Stimulated activated CD4-positive, alpha-beta T cell treated with anti-CD3 and anti-CD28 coated beads, Interleukin-4, amount 100 ng/mL, for 48 hours (primary cell): Measurements from ENCODE around the gene FAU.
A peak's percentile ranks its signal among the peaks of the same experiment; 100 is the strongest.

Experiments
- DNase-seq, 2 donors: peaks; one replicate each; pipeline ENCODE4 v3.0.0-alpha.2; 2020; ENCODE audit warnings: low read depth in 2 of 2

FAU gene

GRCh38 chr11:65107751-65108468 lies 14.0 kb downstream of the FAU start:
- DNase-seq, result no peak

DNA sequence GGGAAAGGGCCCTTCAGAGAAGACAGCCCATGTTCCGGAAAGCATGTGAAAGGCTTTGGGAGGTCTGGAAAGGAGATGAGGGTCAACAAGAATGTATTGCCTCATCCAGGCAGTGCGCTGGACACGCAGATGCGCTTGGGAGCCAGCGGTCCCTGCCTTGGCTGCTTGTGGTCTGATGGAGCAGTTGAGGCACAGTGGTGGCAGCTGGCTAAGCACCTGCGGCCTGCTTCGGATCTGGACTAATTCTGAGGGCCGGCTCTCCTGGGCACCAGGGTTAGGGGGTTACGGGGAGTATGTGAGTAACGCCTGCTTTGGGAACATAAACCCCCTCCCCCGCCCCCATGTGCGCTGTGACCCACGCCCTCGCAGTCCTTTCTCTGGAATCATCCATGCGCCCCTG lies 14.9 kb downstream of the FAU start:
- DNase-seq, result no peak

DNA sequence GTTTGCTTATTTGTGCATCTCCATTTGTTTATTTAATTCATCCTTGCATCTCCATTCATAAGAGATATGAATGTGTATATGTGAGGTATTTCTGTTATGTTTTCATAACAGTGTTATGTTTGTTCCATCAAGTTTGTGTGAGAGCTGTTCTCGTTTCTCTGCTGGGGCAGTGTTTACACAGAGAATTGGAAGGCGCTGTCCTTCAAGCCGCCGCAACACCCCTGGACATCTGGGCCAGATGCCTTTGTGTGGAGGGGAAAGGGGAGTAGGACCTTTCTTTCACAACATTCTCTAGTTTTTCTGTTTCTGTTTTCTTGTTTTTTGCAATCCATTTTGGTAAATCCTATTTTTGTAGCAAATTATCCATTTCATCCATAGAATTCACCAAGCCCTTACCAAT lies 17.3 kb downstream of the FAU start:
- no peak for DNase-seq

DNA sequence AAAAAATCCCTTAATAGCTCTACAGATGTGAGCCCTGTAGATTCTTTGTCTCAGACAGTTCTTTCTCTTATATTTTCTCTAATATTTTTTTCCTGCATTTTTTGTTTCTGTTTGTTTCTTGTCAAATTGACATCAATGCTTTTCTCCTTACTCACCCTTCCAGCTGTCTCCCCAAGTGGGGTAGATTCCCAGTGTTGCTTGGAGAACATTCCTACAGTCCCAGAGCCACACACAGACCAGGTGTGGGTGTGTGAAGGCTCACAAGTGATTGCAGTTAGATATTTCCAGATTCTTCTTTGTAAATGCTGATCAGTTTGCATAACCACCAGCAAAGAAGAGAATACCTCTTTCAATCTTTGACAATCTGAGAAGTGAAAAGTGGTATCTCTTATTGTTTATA lies 18.5 kb downstream of the FAU start:
- DNase-seq, result no peak

DNA sequence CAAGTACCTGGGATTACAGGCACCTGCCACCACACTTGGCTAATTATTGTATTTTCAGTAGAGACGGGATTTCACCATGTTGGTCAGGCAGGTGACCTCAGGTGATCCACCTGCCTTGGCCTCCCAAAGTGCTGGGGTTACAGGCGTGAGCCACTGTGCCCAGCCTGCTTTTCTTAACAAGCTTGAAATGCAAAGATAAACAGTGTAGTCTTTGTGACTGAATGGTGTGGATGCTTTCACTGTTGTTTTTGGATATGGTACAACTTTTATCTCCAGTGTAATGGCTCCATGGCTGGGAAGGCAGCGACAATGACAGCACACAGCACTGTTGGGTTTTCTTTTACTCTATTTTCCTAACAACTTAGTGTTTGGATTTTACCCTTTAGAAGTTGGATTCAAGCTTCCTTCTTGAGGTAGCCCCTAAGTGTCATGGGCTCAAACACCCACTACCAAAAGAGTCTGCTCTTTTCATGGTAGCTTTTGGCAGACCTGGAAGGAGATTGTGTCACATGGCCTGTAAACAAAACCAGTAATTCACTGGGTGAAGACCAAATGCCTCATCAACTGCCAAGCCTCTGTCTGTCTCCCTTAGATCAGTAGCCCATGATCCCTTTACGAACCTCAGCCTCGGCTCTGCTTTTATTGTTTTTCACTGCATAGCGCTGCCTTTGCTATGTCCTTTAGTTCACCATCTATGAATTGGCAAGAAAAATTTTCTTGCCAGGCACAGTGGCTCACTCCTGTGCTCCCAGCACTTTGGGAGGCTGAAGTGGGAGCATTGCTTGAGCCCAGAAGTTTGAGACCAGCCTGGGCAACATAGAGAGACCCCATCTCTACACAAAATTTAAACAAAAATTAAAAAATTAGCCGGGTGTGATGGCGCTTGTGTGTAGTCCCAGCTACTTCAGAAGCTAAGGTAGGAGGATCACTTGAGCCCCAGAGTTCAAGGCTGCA lies 19.5 kb downstream of the FAU start:
- no peak for DNase-seq

DNA sequence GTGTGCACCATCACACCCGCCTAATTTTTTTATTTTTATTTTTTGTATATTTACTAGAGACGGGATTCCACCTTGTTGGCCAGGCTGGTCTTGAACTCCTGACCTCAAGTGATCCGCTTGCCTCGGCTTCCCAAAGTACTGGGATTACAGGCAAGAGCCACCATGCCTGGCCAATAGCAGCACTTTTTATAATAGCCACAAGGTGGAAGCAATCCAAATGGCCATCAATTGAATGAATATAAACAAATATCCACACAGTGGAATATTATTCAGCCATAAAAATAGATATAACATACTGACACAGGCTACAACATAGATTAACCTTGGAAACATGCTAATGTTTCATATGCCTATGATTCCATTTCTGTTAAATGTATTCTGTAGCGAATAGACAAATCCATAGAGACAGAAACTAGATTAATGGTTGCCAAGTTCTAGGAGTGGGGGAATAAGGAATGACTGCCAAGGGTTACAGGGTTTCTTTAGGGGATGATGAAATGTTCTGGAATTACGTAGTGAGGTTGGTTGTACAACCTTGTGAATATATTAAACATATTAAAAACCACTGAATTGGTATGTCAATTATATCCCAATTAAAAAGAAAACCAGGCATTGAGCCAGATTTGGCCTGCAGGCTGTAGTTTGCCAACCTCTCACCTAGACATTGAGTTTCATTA lies 21.1 kb downstream of the FAU start:
- no peak for DNase-seq

DNA sequence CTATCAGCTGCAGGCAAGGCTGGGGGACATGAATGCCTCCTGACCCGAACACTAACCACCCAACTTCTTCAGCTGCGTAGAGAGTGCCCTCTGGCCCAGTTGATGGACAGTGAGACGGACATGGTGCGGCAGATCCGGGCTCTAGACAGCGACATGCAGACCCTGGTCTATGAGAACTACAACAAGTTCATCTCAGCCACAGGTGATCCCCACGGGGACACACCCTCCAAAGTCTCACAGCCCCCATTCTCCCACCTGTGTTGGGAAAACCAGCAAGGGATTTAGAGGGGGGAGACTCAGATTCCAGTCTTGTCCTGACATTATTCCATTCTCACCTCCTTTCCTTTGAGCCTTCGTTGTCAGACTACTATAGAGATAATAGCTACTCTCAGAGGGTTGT lies 25.0 kb downstream of the FAU start:
- no peak for DNase-seq

DNA sequence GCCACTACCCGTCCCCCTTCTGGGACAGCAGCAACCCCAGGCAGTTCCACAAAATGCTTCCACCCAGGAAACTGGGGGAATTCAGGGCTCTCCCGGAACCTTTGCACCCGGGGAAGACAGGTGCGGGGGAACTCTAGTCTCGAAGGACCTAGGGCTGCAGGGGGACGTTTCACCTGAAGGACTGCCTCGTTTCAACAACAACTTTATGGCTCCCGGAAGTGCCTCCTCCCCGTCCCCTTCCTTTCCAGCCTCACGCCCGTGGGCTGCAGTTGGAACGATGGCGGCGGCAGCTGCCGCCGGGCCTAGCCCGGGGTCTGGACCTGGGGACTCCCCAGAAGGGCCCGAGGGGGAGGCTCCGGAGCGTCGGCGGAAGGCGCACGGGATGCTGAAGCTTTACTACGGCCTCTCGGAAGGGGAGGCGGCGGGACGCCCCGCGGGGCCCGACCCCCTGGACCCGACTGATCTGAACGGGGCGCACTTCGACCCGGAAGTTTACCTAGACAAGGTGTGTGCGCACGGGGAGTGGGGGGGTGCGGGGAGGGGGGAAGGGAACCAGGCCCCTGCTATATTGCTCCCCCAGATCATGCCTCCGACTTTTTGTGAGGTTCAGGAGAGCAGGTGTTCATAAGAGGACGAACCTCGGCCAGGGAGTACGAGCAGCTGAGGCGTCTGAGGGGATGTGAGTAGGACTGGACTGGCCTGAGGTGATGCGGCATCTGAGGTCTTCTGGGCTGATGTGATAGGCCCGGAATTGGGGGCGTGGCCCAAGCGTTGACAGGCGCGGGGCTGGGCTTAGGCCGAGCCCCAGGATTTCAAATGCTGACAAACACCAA lies 25.7 kb downstream of the FAU start, which contains the start of gene VPS51:
TSS of gene VPS51 (plus strand) at position 241 of the 833 bp plus-strand sequence. CDS start at position 278, 37 bp downstream.
- peak; percentile 77 to 78 for DNase-seq

DNA sequence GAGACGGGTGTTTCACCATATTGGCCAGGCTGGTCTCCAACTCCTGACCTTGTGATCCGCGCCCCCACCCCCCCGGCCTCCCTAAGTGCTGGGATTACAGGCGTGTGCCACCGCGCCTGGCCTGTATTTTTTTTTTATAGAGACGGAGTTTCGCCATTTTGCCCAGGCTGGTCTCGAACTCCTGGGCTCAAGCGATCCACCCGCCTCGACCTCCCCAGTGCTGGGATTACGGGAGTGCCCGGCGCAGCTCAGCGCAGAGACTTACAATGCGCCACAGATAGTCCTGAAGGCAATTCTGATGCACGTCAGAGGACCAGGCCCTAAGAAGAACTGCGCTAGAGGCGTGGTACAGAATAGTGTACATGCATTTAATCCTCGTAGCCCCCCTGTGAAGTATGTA lies 26.5 kb downstream of the FAU start:
- no peak for DNase-seq

DNA sequence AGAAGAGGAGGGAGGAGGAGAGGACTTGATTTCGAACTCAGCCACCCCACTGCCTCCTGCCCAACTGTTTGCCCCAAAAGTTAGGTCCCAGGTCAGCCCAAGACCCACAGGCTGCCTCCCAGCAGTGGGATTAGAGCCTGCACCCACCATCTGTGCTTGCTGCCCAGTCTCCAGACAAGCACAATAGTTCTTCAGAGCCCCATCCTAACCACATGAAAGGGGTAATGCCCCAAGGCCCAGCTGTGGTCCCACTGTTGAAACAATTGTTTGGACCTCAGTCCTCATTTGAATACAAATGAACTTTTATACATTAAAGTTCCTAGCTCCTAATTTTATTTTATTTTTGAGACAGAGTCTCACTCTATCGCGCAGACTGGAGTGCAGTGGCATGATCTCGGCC lies 31.3 kb downstream of the FAU start:
- no peak for DNase-seq

DNA sequence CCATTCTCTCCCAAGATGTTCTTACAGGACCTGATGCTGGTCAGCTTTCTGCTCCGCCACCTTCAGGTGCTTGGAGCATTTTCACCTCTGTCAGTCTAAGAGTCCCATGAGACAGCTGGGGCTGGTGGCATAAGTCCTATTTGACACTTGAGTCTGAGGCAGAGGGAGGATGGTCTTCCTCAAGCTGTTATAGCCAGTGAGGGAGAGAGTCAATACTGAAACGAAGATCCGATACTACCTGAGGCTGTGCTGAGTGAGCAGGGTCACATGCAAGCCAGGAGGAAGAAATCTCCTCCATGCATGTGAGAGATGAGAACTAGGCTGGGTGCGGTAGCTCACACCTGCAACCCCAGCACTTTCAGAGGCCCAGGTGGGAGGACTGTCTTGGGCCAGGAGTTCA lies 32.3 kb downstream of the FAU start:
- DNase-seq, result no peak

DNA sequence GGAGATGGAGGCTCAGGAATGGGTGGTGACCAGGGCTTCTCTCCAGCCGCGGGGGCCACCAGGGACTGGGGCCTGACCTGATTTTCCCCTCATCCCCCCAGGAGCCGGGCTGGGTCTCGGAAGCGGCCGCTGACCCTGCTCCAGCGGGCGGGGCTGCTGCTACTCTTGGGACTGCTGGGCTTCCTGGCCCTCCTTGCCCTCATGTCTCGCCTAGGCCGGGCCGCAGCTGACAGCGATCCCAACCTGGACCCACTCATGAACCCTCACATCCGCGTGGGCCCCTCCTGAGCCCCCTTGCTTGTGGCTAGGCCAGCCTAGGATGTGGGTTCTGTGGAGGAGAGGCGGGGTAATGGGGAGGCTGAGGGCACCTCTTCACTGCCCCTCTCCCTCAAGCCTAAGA lies 34.1 kb downstream of the FAU start:
- no peak for DNase-seq

DNA sequence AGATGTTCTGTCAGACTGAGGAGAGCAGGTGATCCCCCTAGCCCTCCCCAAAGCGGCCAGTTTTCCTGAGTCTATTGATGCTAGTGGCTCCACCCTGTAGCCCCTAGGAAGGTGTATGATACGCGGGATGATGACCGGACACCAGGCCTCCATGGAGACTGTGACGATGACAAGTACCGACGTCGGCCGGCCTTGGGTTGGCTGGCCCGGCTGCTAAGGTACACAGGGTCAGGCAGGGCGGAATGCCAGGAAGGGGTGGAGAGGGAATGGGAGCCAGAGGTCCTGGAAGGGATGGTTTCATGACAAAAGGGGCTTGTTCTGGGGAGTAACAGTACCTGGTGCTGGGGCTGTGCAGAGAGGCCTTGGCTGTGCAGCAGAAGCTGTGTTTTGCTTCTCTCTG lies 34.7 kb downstream of the FAU start:
- no peak for DNase-seq

GRCh38 chr11:65086809-65087208 lies 35.1 kb downstream of the FAU start:
- no peak for DNase-seq

DNA sequence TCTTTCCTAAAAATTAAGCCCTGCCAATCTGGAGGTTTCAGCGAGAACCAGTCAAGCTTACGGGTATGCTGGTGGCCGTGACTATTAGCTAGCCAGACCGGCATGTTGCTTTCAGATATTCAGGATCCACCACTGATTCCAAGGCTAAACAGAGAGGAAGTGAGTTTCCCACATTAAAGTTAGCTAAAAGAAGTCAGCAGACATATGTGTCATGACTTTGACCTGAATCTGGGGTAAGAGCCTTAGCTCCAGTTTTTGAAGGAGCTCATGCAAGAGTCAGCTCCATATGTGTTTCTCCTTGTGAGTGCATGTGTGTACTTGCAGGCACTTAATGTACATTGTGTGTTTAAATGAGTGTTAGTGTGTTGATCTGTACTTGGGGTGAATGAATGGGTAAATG lies 36.5 kb downstream of the FAU start:
- DNase-seq, result no peak

DNA sequence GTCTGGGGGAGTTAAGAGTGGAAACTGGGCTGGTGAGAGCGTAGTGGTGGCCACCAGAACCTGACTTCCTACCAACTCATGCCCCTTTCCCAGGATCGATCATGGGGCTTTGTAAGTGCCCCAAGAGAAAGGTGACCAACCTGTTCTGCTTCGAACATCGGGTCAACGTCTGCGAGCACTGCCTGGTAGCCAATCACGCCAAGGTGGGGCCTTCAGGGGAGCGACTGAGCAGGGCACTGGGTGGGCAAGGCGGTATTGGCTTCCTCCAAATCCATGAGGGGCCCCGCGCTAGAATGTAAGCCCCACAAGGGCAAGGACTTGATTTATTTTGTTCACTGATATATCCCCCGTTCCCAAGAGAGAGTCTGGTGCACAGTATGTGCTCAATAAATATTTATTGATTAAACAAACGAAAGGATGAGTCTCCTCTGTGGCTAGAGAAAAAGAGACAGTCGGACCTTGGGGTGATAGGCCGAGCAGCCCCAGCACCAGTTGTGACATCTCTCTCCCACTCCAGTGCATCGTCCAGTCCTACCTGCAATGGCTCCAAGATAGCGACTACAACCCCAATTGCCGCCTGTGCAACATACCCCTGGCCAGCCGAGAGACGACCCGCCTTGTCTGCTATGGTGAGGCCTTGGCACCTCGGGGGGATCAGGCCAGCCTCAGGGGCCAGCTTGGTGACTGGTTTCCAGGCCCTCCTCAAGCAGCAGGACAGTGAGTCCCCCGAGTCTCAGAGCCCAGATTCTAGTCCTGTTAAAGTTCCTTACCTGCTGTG lies 37.1 kb downstream of the FAU start:
- DNase-seq, result no peak

GRCh38 chr11:65083834-65084597 lies 37.9 kb downstream of the FAU start, which contains the start of the genes CDCA5 and ZFPL1:
Gene CDCA5, minus strand, starts transcription at chr11:65084040. Its CDS starts 62 bp downstream, at chr11:65083978.
Gene ZFPL1, plus strand, starts transcription at chr11:65084222. Its CDS starts 477 bp downstream, at chr11:65084699.
- peak; percentile 94 for DNase-seq

- DNase-seq, result no peak
Measured at GRCh38 chr11:65083134-65083833, 38.6 kb downstream of the FAU start.

GRCh38 chr11:65078786-65079342 lies 43.1 kb downstream of the FAU start:
- no peak for DNase-seq
